Heart right ventricle (tissue), 16 donors: ENCODE data around the gene TMEM263. TPM values are rescaled to one million over a fixed set of nuclear protein-coding genes. Genes with fewer than 3 reads are reported as not detected.

Experiments
- ATAC-seq, 8 donors: fragments of 200-7000 bp; cut with Tn5 transposase; one replicate each; pipeline ENCODE4 v1.9.1; 2020; ENCODE audit warnings: mild to moderate bottlenecking in 8 of 8, moderate library complexity in 8 of 8, moderate number of reproducible peaks in 1 of 8
- DNase-seq, 2 donors: peaks; one replicate each; pipeline ENCODE4 v3.0.0-alpha.2; 2020
- H3K27ac ChIP-seq, 10 donors: fragments of 200-600 bp; sonication (generic) in 2 of 10; one replicate each; pipeline versions ENCODE4 v1.5.0 to v1.8.0; 2020 to 2022; ENCODE audit warnings: mild to moderate bottlenecking in 3 of 10
- H3K27me3 ChIP-seq, 7 donors: fragments of 200-600 bp; one replicate each; pipeline ENCODE4 v1.8.0; 2021 to 2022; ENCODE audit warnings: mild to moderate bottlenecking in 2 of 7
- H3K36me3 ChIP-seq, 9 donors: fragments of 200-600 bp; sonication (generic) in 1 of 9; one replicate each; pipeline versions ENCODE4 v1.5.0 to v1.8.0; 2020 to 2022; ENCODE audit warnings: mild to moderate bottlenecking in 2 of 9
- H3K4me1 ChIP-seq, 9 donors: fragments of 200-600 bp; sonication (generic) in 1 of 9; one replicate each; pipeline versions ENCODE4 v1.5.0 to v1.8.0; 2020 to 2022; ENCODE audit warnings: mild to moderate bottlenecking in 4 of 9
- H3K4me3 ChIP-seq, 10 donors: fragments of 200-600 bp; sonication (generic) in 2 of 10; one replicate each; pipeline versions ENCODE4 v1.5.0 to v1.8.0; 2020 to 2022; ENCODE audit warnings: mild to moderate bottlenecking in 7 of 10, moderate library complexity in 2 of 10
- H3K9me3 ChIP-seq, 11 donors: fragments of 200-600 bp in 10 of 11; sonication (generic) in 2 of 11; one replicate each; pipeline versions ENCODE4 v1.5.0 to v1.8.0; 2013 to 2022; ENCODE audit warnings: mild to moderate bottlenecking in 2 of 11, control low read depth in 1 of 11, moderate library complexity in 1 of 11
- CTCF ChIP-seq, 9 donors: fragments of 200-600 bp; sonication (generic) in 2 of 9; IDR thresholded peaks; one replicate each; pipeline versions ENCODE4 v1.5.0 to v1.8.0; 2021 to 2022; ENCODE audit warnings: antibody characterized with exemption in 9 of 9, mild to moderate bottlenecking in 5 of 9, moderate library complexity in 1 of 9
- WGBS, 2 donors: extraction: QIAGEN DNeasy Blood & Tissue Kit; methylation state at CpG; one replicate each; pipeline ENCODE4 v1.1.7; 2013; ENCODE audit warnings: inconsistent platforms in 1 of 2; 5-methylcytosine and 5-hydroxymethylcytosine counted together
- intact Hi-C, 10 donors: fragments of 100-400 bp; cut with DNase I; formaldehyde crosslinking; loops; one replicate each; pipeline versions ENCODE4 v1.11.1 to v1.14.2; 2022
- polyA plus RNA-seq, 2 donors: library from polyadenylated mRNA; stranded (reverse); fragments of 200-250 nt; gene quantifications; one replicate each; pipeline ENCODE4 v1.2.3, GENCODE V29; 2013
- total RNA-seq, 10 donors: library from RNA; stranded (reverse); fragmentation: NEBNext Ultra II Directional in 3 of 10; extraction: Animal tissue kit (Norgen Biotek cat#: 25700) in 3 of 10; gene quantifications; one replicate each; pipeline versions ENCODE4 v1.2.1 to v1.2.4, GENCODE V29; 2021 to 2023
- donor health status: Arrhythmogenic right ventricular cardiomyopathy.
- donor health status: ischemic (EF 13 %, LVEDD 7.1; RV severe dilation, severe dysfunction).
- donor health status: healthy with polysubstance abuse.
- donor health status: DM: no; HTN: yes; CAD: no.
- donor health status: DM: no; HTN: no; CAD: no.
- donor health status: ischemic (EF 25% LVEDD 6.9; RV normal size, moderate dysfunction).
- donor health status: ischemic (EF 25% LVEDD 5.7; RV mildly dilated, moderate dysfunction).
- donor health status: healthy.
- donor health status: DM: yes; HTN: yes; CAD: no.
- donor health status: Ischemic cardiomyopathy.
- donor health status: ischemic (EF 35%, LVEDD 5.7; RV mildly dilated, moderate dysfunction).
- donor health status: nonischemic (EF 11% LVEDD 7.7; RV severe dilation, severe dysfunction).
- donor health status: DM: yes; HTN: yes; CAD: no.
- donor health status: PGD.
- donor health status: ischemic (EF 29% LVEDD 5.4; RV normal size, mild dysfunction).
- donor health status: nonischemic (EF 23%, LVEDD 6.1; RV moderate dilation, normal function).

Gene TMEM263
- total and polyA plus RNA-seq, 12 donors = 15.1 to 47.5 (median 34.6) TPM

GRCh38 chr12:106953352-106954250 lies 2.1 kb upstream of the TMEM263 start:
- WGBS, 2 donors = 90% methylated on average over 12 of the region's 12 CpGs
- Histone ChIP-seq H3K9me3 (peaks cover 0 to 7% (median 0%) of the 10 kb centered on the region in 11 donors), H3K36me3 (no peaks in the 10 kb centered on the region), H3K4me1 (peaks cover under 1 to 30% (median 25%) of the 10 kb centered on the region in 9 donors), H3K27ac (no peak overlapping the region), H3K27me3 (peaks cover 0 to 29% (median 0%) of the 10 kb centered on the region in 7 donors), H3K4me3 (no peak overlapping the region)
- DNase-seq (no peak), ATAC-seq (no peak)
- intact Hi-C loops = loop anchor here in 3 of 10 donors (10.0 kb wide), 1 partner anchor 141 kb away; the partner anchor contains the start of gene CRY1 (in 3 of the 3)
- no peak for TF ChIP-seq CTCF (IDR thresholded peaks at IDR 0.05)

- Histone ChIP-seq H3K27ac (peak overlapping the region; percentile 96 to 100 (median 98)), H3K36me3 (peaks cover 0 to 6% (median 0%) of the 10 kb centered on the region in 9 donors), H3K9me3 (no peaks in the 10 kb centered on the region), H3K4me3 (peak overlapping the region; percentile 78 to 98 (median 94)), H3K27me3 (peaks cover 0 to 22% (median 0%) of the 10 kb centered on the region in 7 donors), H3K4me1 (peaks cover 4 to 41% (median 32%) of the 10 kb centered on the region in 9 donors)
- WGBS, 2 donors = 37 to 43% methylated on average over 36 of the region's 36 CpGs
- peak; percentile 39 to 53 for DNase-seq
- no peak for TF ChIP-seq CTCF (IDR thresholded peaks at IDR 0.05)
- intact Hi-C loops = loop anchor here in 7 of 10 donors (1.0 to 10.0 kb wide), 3 partner anchors 33 to 140 kb away; partner anchors contain the start of genes CRY1 (in 6 of the 7) and MTERF2 (in 2 of the 7)
- peak in 5 of 8 donors; percentile 1 to 56 (median 26) for ATAC-seq
Measured at GRCh38 chr12:106954462-106955376, 988 bp upstream of the TMEM263 start.

- peak in 5 of 9 donors; percentile 8 to 53 (median 42) for TF ChIP-seq CTCF (IDR thresholded peaks at IDR 0.05)
Measured at GRCh38 chr12:106956048-106956578, 406 bp downstream of the TMEM263 start.

More at GRCh38 chr12:106956048-106956578, 406 bp downstream of the TMEM263 start:
- peaks cover 0 to 18% (median 0%) of the 10 kb centered on the region in 9 donors for H3K36me3 ChIP-seq
- intact Hi-C loops = loop anchor here in 6 of 10 donors (5.0 to 10.0 kb wide), 2 partner anchors 136 to 139 kb away; partner anchors contain the start of gene CRY1 (in 6 of the 6)
- ATAC-seq = peak; percentile 37 to 81 (median 59)
- WGBS, 2 donors = 1% methylated on average over 29 to 34 of the region's 34 CpGs
- no peaks in the 10 kb centered on the region for H3K9me3 ChIP-seq
- peak overlapping the region; percentile 96 to 100 (median 98) for H3K27ac ChIP-seq
- peak overlapping the region; percentile 78 to 98 (median 94) for H3K4me3 ChIP-seq
- H3K4me1 ChIP-seq = peaks cover 4 to 55% (median 32%) of the 10 kb centered on the region in 9 donors
- peak; percentile 68 to 71 for DNase-seq
- H3K27me3 ChIP-seq = peaks cover 0 to 19% (median 0%) of the 10 kb centered on the region in 7 donors
